Measurements from ENCODE around the gene IL3RA.
"Not testable (repeated sequence)": the region's sequence is repeated elsewhere in the genome, so short reads cannot be mapped to it uniquely, and the experiment has no call there.

Gene IL3RA

DNA sequence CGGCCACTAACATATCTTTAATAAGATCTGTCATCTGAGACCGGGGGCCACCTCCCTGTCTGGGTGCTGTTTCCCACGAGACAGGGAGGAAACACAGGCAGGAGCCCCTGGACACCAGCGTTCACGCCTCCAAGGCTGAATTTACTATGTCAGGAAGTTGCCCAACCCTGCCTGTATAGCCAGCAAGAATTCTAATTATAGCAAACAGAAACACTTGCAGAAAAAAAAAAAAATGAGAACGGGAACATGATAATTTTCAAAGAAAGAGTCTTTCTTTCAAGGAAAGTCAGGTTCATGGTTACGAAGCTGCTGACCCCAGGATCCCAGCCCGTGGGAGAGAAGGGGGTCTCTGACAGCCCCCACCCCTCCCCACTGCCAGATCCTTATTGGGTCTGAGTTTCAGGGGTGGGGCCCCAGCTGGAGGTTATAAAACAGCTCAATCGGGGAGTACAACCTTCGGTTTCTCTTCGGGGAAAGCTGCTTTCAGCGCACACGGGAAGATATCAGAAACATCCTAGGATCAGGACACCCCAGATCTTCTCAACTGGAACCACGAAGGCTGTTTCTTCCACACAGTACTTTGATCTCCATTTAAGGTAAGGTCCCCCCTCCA, at the start of gene IL3RA:
Gene IL3RA (plus strand): TSS at position 455 of the 613 bp plus-strand sequence. CDS start 4,981 bp downstream, outside the sequence.
- DNase-seq (ENCODE audit: low read depth, low spot score): no peak

DNA sequence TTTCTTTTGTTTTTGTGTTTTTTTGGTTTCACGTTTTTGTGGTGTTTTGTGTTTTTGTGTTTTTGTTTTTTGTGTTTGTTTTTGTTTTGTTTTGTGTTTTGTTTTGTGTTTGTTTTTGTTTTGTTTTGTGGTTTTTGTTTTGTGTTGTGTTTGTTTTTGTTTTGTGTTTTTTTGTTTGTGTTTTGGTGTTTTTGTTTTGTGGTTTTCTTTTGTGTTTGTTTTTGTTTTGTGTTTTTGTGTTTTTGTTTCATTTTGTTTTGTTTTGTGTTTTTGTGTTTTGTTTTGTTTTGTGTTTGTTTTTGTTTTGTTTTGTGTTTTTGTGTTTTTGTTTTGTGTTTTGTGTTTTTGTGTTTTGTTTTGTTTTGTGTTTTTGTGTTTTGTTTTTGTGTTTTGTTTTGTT, 47.0 kb upstream of the IL3RA start:
- DNase-seq (ENCODE audit: low read depth, low spot score): no peak

DNA sequence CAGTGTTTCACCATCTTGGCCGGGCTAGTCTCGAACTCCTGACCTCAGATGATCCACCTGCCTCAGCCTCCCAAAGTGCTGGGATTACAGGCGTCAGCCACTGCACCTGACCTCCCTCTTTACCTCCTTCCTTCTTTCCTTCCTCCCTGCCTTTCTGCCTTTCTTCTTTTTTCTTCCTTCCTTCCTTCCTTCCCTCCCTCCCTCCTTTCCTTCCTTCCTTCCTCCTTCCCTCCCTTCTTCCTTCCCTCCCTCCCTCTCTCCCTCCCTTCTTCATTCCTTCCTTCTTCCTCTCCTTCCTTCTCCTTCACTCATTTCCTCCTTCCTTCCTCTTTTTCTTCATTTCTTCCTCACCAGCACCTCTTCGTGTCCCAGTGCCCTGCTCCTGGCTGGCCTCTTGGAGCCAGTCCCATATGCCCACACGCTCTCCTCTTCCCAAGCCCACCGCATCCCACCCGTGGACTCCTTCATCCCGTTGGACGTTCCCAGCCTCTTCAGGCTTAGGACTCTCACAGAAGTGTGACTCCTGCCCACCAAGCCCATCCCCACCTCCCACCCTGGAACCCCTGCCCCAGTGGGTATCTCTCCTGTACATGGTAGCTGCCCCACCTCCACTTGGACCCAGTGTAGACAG, 45.4 kb upstream of the IL3RA start:
- DNase-seq (ENCODE audit: low read depth, low spot score): no peak

DNA sequence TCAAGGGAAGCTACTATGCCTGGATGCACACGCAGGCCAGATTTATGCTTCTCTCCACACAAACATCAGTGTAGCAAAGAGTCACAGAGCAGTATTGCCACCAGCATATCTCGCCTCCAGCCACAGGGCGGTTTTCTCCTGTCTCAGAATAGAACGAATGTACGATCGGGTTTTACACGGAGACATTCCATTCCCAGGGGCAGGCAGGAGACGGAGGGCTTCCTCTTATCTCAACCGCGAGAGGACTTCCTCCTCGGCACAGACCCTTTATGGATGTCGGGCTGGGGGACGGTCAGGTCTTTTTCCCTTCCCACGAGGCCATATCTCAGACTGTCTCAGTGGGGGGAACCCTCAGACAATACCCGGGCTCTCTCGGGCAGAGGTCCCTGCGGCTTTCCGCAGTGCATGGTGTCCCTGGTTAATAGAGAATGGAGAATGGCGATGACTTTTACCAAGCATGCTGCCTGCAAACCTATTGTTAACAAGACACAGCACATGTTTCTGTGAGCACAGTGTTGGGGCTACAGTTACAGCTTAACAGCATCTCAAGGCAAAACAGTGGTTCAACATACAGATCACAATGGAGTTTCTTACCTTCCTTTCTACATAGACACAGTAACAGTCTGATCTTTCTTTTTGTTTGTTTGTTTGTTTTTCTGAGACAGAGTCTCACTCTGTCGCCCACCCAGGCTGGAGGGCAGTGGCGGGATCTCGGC, 43.9 kb upstream of the IL3RA start:
- DNase-seq (ENCODE audit: low read depth, low spot score): no peak

DNA sequence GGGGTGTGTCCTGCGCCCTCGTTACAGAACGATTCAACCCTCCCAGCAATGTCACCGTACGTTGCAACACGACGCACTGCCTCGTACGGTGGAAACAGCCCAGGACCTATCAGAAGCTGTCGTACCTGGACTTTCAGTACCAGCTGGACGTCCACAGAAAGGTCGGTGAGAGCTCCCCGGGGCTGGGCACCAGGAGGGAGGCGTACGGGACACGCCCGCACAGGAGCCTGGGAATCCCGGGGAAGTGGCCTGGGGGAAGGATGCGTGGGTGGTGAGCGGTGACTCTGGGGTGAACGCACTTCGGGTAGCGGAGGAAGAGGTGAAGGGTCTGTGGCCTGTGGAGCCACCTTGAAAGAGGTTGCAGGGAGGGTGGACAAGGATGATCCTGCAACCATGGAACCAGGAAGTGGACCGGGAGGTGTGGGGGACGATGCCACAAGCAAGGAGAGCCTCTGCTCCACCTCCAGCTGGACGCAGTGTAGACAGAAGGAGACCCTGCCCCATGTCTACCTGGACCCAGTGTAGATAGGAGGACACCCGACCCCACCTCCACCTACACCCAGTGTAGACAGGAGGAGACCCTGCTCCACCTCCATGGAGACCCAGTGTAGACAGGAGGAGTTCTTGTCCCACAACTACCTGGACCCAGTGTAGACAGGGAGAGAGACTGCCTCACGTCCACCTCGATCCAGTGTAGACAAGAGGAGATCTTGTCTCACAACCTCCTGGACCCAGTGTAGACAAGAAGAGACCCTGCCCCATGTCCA, 42.1 kb upstream of the IL3RA start:
- DNase-seq (ENCODE audit: low read depth, low spot score): no peak

DNA sequence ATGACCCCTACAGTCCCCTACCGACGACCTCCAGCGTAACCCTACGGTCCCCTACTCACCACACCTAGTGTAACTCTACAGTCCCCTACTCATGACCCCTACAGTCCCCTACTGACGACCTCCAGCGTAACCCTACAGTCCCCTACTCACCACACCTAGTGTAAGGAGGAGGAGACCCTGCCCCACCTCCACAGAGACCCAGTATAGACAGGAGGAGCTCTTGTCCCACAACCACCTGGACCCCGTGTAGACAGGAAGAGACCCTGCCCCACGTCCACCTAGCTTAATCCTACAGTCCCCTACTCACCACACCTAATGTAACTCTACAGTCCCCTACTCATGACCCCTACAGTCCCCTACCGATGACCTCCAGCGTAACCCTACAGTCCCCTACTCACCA, 41.0 kb upstream of the IL3RA start:
- no peak for DNase-seq (ENCODE audit: low read depth, low spot score)

DNA sequence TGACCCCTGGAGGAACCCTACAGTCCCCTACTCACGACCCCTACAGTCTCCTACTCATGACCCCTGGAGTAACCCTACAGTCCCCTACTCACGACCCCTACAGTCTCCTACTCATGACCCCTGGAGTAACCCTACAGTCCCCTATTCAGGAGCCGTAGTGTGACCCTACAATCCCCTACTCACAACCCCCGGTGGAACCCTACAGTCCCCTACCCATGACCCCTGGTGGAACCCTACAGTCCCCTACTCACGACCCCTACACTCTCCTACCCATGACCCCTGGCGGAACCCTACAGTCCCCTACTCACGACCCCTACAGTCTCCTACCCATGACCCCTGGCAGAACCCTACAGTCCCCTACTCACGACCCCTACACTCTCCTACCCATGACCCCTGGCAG, 39.0 kb upstream of the IL3RA start:
- not testable (repeated sequence) for DNase-seq (ENCODE audit: low read depth, low spot score)

DNA sequence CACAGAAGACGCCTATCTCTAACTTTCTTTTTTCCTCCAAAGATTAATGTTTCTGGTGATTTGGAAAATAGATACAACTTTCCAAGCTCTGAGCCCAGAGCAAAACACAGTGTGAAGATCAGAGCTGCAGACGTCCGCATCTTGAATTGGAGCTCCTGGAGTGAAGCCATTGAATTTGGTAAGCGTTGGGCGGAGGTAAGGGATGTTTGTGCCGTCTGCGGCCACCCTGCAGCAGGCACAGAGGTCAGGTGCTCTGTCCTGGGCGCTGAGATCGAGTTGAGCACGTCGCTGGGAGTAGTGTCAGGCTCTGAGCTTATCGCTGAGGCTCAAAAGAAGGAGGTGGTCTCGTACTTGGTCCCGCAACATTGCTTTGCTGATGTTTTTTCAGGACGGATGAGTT, 36.1 kb upstream of the IL3RA start:
- DNase-seq (ENCODE audit: low read depth, low spot score): no peak

DNA sequence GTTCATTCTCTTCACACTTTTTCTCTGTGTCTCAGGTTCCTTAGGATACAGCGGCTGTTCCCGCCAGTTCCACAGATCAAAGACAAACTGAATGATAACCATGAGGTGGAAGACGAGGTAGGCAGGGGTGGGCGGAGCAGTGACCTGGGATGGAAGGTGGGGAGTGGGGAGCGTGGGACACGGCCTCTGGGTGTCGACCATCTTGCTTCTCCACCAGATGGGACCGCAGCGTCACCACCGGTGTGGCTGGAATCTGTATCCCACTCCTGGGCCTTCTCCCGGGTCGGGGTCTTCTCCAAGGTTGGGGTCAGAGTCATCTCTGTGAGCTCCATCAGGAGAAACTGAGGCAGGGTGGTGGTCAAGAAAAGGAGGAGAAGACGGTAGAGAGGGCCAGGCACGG, 31.2 kb upstream of the IL3RA start:
- DNase-seq (ENCODE audit: low read depth, low spot score): no peak

DNA sequence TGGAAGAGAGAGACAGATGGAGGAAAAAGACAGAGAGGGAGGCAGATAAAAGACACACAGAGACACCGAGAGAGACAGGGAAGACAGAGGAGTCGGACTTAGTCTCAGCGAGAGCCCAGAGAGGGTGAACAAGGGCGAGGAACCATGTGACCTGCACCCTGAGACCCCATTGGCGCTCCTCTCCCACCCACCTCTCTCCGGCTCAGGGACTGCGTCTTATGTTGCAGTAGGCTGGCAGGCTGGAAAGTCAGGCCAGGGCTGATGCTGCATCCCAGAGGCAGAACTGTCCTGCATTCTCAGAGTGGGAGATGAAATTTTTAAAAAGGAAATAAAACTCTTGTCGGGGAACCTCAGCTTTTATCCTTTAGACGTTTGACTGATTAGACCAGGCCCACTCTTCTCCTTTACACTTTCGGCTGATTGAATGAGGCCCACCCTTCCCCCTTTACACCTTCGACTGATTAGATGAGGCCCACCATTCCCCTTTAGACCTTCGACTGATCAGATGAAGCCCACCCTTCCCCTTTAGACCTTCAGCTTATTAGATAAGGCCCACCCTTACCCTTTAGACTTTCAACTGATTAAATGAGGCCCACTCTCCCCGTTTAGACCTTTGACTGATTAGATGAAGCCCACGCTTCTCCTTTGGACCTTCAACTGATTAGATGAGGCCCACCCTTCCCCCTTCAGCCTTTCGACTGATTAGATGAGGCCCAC, 29.5 kb upstream of the IL3RA start:
- no peak for DNase-seq (ENCODE audit: low read depth, low spot score)

DNA sequence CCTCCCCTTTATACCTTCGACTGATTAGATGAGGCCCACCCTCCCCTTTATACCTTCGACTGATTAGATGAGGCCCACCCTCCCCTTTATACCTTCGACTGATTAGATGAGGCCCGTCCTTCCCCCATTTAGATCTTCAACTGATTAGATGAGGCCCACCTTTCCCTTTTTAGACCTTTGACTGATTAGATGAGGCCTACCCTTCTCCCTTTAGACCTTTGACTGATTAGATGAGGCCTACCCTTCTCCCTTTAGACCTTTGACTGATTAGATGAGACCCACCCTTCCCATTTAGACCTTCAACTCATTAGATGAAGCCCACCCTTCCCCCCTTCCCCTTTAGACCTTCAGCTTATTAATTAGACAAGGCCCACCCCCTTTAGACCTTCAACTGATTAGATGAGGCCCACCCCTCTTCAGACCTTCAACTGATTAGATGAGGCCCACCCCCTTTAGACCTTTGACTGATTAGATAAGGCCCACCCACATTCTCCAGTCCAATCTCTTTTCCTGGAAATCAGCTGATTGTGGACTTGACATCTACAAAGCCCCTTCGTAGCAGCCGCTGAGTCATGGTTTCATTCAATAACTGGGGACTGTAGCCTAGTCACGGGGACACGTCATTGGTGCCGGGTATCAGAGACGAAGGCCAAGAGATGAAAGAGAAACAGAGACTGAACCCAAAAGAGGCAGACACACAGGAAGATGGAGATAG, 28.8 kb upstream of the IL3RA start:
- no peak for DNase-seq (ENCODE audit: low read depth, low spot score)

DNA sequence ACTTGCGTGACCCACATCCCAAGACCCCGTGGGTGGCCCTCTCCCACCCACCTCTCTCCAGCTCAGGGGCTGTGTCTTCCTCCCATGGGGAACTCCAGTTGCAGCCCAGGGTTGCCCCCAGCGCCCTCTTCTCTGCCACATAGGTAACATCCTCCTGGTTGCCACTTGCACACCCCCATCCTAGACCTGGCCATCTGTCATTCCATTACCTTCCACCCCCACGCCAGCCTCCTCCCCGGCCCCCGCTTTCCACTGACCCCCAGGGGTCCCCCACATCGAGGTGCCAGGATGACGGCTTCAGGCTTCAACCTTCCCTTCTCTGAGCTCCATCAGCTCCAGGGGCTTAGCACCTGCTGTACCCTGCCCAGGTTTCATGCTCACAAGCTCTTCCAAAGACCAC, 28.1 kb upstream of the IL3RA start:
- DNase-seq (ENCODE audit: low read depth, low spot score): no peak

DNA sequence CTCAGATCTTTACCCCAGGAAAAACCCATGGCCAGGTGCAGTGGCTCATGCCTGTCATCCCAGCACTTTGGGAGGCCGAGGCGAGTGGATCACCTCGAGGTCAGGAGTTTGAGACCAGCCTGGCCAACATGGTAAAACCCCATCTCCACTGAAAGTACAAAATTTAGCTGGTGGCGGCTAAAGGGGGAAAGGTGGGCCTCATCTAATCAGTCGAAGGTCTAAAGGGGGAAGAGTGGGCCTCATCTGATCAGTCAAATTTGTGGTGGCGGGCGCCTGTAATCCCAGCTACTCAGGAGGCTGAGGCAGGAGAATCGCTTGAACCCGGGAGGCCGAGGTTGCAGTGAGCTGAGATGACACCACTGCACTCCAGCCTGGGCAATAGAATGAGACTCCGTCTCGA, 27.7 kb upstream of the IL3RA start:
- not testable (repeated sequence) for DNase-seq (ENCODE audit: low read depth, low spot score)

DNA sequence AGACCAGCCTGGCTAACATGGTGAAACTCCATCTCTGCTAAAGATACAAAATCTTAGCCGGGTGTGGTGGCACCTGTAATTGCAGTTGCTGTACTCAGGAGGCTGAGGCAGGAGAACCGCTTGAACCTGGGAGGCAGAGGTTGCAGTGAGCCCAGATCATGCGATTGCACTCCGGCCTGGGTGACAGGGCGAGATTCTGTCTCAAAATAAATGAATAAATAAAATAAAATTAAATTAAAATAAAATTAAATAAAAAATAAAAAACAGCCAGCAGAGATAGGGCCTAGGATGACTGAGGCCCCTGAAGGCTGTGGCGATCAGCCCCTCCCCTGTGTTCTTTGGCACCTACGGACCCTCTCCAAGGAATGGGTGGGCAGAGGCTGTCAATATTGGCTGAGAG, 22.8 kb upstream of the IL3RA start:
- no peak for DNase-seq (ENCODE audit: low read depth, low spot score)

DNA sequence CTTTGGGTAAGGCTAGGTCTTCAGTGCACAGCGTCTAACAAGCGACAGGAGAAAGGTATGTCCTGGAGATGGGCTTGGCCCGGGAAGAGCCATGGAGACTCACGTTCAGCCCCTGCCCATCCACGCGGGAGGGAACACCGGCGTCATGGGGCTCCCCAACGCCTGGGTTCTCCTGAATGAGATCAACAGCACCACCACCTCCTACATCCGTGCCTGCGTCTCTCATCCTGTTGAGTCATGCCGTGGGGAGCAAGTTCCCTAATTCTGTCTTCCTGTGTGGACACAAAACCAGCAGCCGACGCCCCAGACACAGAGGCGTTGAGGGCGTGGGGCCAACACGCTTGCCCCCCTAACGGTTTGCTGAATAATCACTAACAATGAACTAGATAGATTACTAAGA, 20.1 kb upstream of the IL3RA start:
- DNase-seq (ENCODE audit: low read depth, low spot score): no peak

DNA sequence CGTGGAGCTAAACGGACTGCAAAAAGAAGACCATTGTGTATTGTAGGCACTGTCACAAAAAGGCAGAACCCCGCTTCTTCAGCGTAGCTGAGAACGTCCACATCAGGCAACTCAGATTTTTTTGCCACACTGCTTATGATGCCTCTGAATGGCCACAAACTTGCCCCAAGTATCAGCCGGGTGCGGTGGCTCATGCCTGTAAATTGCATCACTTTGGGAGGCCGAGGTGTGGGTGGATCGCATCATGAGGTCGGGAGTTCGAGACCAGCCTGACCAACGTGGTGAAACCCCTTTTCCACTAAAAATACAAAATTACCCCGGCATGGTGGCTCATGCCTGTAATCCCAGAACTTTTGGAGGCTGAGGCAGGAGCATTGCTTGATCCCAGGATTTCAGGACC, 14.9 kb upstream of the IL3RA start:
- no peak for DNase-seq (ENCODE audit: low read depth, low spot score)

DNA sequence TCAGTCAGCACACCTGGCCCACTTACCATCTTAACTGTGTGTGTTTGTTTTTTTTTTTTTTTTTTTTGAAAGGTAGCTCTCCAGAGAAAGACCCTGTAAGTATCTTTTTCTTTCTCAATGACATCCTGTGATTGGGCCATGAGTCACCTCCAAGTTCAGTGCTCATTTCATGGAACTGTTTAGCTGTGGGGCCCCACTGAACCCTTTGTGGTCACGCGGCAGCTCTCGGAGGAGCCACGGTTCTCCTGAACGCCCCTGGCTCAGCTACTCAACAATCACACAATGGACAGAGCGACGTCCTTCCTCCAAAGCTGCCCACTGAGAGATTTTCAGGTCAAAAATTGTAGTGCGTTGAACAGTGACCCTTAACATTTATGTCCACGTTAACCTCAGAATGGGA, 14.2 kb upstream of the IL3RA start:
- DNase-seq (ENCODE audit: low read depth, low spot score): no peak

DNA sequence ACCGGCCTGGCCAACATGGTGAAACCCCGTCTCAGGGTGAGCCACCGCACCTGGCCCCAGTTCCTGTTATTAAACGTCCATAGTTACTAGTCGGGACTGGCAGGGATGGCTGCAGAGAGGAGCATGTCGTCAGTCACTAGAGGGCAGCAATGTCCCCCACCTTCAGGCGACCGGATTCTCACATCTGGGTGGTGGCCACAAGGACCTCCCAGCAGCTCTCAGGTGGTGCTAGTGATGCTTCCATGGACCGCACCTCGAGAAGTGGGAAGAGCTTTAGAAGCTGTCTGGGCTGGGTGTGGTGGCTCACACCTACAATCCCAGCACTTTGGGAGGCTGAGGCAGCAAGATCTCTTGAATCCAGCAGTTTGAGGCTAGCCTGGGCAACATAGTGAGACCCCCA, 13.3 kb upstream of the IL3RA start:
- DNase-seq (ENCODE audit: low read depth, low spot score): no peak

DNA sequence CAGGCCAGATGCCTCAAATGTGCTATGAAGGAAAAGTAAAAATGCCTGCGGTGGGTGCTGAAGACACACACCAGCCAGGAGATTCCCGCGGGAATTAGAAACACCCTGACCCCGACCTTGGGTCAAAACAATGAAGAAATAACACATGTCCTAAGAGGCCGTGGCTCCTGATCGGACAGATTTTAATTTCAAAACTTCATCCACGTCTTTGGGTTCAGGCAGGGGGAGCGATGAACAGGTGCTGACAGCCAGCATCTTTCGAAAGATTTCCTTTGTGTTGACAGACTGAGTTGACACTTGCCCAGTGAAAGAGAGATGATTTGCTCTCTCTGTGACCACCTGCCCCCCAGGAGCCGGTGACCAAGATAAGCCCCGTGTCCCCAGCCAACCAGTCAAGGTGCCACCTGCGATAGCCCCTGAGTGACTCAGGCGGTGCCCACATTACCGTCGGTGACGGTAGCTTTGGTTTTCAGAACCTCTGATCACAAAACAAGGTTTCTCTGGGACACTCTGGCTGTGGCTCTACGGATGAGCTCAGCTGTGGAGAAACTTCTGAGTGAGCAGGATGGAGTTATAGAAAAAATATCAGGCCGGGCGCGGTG, 11.0 kb upstream of the IL3RA start:
- DNase-seq (ENCODE audit: low read depth, low spot score): no peak

DNA sequence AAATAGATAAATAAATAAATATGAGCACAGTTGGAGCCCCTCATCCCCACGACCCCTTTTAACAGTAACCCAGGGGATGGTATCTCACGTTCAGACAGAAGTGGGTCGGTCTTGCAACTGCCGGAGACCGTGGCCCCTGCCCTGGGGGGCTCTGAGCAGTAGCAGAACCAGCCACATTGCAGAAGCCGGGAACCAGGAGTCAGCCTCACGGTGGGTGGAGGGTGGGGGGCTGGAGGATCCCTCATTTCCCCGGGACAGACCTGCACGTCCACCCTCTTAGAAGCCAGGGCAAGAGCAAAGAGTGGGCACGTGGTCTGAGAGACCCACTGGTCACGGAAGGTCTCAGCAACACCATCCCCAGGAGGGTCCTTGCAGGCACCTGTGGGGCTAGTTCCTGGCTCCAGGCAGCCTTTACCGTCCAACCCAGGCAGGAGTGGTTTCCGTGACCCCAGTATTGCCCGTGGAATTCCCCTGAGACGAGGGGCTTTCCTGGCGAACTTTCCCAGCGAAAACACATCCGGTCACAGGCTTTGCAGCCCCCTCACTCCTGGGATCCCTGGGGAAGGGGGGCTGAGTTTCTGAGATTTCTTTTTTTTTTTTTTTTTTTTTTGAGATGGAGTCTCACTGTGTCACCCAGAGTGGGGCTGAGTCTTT, 8.8 kb upstream of the IL3RA start:
- no peak for DNase-seq (ENCODE audit: low read depth, low spot score)
